GM18519 (cell line): ENCODE results near the gene SSH2.

Source experiments
- ATAC-seq: cut with Tn5 transposase; IDR thresholded peaks from one replicate; pipeline ENCODE4 v1.9.1; 2021; ENCODE audit warnings: mild to moderate bottlenecking, moderate library complexity; ENCODE audit not compliant: unreplicated experiment, low FRiP score

SSH2 gene

DNA sequence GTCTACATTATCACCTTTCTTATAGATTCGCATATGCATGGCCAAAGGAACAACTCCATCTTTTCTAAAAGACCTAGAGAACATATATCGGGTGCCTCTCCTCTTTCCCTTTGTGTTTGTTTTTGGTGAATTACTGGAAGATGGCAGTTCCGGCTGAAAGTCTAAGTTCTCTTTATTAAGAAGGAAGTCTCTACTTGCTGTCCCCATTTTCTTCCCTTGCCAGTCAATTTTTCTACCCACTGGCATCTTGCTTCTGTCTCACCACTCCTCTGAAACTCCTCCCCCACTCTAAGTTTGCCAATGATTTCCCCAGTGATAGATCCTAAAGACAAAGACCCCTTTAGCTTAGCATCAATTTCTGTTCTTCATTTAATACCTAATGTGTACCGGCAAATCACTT lies 213.5 kb downstream of the SSH2 start:
- no peak for ATAC-seq

DNA sequence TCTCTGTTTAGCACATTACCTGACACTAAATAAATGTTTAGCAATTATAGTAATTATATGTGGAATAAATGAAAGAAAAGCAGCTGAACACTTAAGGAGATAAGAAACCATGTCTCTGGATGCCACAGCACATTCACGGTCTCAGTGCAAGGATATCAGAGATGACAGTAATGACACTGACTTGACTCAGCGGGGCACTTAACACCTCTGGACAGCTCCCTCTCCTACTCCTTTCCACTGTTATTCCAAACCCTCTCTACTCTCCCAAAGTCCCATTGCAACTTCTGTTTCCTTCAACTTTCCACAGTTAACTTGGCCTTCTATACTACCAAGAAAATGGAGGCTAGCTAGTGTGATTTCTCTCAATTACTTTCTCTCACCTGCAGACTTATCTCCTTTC lies 214.3 kb downstream of the SSH2 start:
- ATAC-seq = no peak

- no peak for ATAC-seq
These were observed 215.9 kb downstream of the SSH2 start for GRCh38 chr17:29714146-29714545.

DNA sequence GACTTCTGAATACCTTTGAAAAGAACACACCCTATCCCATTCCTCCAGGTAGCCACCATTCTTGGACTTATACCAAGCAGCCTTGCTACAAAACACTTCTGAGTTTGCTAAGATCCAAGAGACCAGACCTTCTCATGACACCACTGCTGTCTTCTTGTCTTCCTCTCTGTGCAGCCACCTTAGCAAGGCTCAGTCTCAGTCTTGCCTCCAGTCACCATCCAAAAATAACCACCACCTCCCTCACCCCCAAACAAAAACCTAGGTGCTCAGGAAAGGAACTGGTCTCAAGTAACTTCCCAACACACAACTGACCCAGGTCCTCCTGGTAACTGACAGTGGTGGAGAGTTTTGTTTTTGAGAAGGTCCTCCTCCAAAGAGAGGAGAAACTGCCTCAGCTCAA lies 216.4 kb downstream of the SSH2 start:
- ATAC-seq = no peak

DNA sequence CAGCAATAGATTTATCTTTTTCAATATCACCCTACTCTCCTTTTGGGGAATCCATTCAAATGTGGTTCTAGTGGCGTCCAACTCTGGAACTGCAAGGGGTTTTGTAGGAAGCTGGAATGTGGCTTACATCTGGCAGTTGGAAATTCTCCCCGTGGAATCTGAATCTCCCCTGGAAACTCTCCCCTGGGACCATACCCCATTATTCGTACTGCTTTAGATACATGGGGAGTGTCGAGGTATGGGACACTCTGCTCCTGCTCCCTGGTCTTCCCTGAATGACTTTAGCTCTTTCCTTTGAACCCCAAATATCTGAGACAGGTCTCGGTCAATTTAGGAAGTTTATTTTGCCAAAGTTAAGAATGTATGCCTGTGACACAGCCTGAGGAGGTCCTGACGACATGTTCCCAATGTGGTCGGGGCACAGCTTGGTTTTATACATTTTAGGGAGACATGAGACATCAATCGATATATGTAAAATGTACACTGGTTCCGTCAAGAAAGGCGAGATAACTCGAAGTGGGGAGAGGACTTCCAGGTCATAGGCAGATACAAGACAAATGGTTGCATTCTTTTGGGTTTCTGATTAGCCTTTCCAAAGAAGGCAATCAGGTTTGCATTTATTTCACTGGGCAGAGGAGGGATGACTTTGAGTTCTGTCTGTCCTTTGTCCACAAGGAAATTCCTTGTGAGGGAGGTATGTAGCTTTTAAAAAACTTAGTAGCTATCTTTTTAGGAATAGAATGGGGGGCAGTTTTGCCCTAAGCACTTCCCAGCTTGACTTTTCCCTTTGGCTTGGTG lies 218.2 kb downstream of the SSH2 start:
- ATAC-seq = no peak

GRCh38 chr17:29710891-29711418 lies 219.1 kb downstream of the SSH2 start:
- ATAC-seq = no peak

GRCh38 chr17:29710520-29710884 lies 219.5 kb downstream of the SSH2 start:
- ATAC-seq = no peak

GRCh38 chr17:29709866-29710519 lies 220.0 kb downstream of the SSH2 start:
- no peak for ATAC-seq

GRCh38 chr17:29707212-29707571 lies 222.8 kb downstream of the SSH2 start:
- no peak for ATAC-seq

GRCh38 chr17:29706045-29706431 lies 224.0 kb downstream of the SSH2 start:
- ATAC-seq = no peak

GRCh38 chr17:29705386-29705785 lies 224.6 kb downstream of the SSH2 start:
- no peak for ATAC-seq

DNA sequence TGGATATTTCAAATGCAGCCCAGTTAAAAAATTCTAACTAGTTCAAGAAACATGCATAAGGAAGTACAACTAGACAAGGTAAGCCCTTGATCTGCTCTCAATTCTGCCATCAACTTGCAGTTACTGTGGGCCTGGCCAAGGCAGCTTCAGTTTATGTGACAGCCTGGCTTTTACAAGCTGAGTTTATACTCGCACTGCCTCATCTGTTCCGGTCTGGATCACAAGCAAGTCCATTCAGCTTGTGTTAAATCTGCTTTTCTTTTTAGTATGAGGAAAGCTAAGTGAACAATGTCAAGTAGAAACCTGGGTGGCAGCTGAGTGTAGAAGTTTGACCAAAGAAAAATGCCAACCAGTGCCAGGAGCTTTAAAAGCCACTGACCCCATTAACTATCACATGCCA lies 230.7 kb downstream of the SSH2 start:
- ATAC-seq = no peak

DNA sequence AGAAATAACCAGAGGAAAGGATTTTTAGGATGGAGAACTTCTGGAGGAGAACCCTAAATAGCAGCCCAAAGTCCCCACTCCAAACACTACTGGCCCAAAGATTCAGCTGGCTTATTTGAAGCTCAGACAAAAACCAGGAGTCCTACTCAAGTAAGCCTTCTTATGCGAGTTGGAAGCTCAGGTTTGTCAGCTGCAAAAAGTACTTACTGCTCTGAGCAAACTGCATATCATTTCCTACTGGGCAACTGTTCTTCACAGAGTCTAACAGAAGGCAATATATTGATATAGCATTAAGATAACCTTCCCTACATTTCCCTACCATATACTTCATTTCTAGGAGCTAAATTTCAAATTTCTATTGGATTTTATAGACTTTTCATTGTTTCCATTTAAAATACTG lies 231.2 kb downstream of the SSH2 start:
- no peak for ATAC-seq

GRCh38 chr17:29698019-29698777 lies 231.8 kb downstream of the SSH2 start:
- no peak for ATAC-seq

GRCh38 chr17:29697371-29697770 lies 232.7 kb downstream of the SSH2 start:
- no peak for ATAC-seq

DNA sequence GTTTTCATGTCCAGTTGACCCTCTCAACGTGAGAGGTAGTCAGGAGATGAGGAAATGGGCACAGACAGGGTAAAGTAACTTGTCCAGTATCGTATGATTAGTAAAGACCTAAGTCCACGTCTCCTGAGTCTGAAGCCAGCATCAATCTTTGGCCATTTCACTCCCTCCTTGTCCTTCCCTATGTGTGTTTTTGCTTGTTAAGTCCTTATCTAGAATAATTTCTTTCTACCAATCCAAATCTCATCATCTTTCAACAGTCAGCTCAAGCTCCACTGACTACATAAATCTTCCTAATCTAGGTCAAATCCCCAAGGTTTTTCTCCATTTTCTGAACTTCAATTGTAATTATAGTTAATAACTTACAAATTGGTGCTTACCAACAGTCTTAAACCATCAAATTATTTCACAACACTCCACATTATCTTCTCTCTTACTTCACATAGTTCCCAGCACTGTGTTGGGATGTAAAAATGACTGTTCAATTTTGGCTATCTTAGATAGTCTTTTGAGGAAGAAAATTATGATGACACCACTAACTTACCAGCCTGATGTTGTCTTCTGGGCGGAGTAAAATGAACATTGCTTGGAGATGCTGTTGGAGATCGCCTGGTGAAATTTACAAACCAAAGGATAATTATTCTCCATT lies 235.0 kb downstream of the SSH2 start:
- no peak for ATAC-seq

DNA sequence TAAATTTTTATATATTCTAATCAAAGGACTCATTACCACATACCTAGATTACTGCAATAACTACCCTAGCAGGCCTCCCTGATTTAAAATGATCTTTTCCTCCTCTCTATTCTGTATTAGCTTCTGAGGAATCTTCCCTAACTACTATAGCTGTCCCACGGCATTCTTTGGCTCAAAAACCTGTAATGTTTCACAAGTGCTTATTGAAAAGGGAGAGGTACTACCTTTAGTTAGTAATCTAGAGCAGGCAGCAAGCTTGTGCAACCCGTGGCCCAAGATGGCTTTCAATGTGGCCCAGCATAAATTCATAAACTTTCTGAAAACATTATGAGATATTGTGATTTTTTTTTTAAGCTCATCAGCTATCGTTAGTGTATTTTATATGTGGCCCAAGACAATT lies 236.3 kb downstream of the SSH2 start:
- no peak for ATAC-seq

- ATAC-seq = no peak
These were observed 242.4 kb downstream of the SSH2 start for GRCh38 chr17:29687596-29687995.

DNA sequence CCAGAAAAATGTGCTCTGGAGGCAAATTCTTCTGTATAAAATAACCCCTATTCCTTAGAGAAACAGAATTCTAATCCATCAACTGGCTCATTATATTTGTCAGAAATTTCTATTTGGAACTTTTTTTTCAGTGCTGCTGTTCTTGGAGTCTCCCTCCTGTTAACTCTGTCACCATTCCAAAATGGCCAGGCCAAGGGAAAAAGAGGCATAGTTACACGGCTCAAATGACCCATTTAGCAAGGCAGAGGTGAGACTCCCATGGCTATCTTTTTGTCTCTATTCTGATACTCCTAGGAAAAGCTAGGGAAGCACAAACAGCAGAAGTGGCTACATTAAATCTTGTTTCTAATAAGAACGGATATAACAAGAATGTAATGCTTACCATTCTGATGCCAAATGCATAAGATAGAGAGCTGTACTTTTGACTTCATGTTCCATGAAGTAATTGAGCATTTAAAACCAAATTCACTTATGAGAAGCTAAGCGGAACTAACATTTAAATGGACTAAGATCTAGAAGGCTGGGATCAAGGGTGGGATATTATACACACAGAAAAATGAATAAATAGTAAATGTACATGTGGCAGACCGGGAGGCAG lies 242.9 kb downstream of the SSH2 start:
- ATAC-seq = no peak

- ATAC-seq = no peak
These were observed 246.5 kb downstream of the SSH2 start for GRCh38 chr17:29683481-29683880.

DNA sequence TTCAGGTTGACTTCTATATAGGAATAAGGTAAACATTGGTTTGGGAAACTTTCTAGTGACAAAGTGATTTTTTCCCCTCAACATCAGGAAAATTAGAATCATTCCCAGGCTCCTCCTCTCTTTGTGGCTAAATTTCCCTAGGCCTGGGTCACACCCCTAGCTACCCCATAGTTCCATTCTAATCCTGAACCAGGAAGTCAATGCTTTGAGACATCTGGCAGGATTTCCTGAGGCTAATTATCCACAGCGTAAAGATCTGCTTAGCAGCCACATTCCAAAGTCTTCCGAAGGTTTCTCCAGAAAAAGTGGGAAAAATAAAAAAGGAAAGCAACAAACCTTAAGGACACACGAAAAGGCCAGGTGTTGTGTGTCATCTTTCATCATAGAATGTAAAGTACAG lies 247.0 kb downstream of the SSH2 start:
- no peak for ATAC-seq
